ENCODE results near the gene IMMP2L.
"Not testable (repeated sequence)": the region's sequence is repeated elsewhere in the genome, so short reads cannot be mapped to it uniquely, and the experiment has no call there.

IMMP2L gene

DNA sequence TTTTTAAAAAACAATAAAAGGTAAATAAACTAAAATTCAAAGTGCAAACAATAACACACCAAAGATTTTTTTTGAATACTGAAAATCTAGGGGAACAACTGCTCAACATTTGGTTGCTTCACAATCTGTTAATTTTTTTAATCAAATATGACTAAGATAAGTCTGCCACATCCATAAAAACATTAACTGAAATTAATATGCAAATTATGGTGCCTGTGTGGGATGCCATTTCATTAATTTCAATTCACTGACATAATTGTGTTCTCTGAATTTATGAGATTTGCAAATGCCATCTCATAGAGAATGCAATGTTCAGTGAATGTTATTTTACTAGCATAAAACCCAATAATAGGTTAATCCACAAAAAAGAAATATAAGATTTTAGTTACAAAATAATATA is 237.5 kb downstream of the IMMP2L start:
- no peak for DNase-seq

GRCh38 chr7:111324228-111324627 is 238.1 kb downstream of the IMMP2L start:
- DNase-seq, result no peak

- DNase-seq, result not testable (repeated sequence)
Measured at GRCh38 chr7:111323670-111324069, 238.6 kb downstream of the IMMP2L start.

- no peak for DNase-seq
Measured at GRCh38 chr7:111320133-111320532, 242.2 kb downstream of the IMMP2L start.

DNA sequence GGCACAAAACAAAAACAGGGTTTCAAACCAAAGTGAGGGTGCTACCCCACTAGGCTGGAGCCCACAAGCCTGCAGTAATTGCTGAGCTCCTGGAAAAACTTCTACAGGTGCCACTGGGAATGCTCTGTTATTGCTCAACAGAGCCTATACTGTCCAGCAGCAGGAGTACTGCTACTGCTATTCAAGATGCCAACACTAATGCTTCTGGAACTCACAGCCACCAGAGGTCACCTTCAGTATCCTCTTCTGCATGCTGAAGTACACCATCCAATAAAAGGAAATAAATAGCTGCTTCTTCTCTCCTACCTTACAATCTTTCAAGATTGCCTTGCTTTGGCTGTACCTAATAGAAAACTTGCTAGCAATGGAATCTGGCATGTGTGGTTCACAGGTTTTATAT is 249.3 kb downstream of the IMMP2L start:
- no peak for DNase-seq

DNA sequence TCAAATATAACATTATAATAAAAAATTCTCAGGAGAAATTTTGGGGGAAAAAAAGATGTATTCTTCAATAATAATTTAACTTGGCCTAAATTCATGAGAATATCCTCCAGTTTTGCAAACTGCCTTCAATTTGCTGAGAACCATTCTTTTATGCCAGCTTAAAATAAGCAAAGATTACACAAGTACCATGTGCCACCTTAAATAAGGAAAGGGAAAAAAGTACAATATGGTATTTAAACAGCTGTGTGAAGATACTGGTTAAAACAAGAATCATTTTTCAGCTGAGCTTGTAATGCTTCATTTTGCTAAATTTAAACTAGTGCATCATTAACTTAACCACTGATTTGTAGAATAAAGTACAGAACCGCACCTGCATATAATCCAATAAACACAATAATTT is 253.6 kb downstream of the IMMP2L start:
- no peak for DNase-seq

GRCh38 chr7:111301891-111302290 is 260.4 kb downstream of the IMMP2L start:
- DNase-seq, result no peak

DNA sequence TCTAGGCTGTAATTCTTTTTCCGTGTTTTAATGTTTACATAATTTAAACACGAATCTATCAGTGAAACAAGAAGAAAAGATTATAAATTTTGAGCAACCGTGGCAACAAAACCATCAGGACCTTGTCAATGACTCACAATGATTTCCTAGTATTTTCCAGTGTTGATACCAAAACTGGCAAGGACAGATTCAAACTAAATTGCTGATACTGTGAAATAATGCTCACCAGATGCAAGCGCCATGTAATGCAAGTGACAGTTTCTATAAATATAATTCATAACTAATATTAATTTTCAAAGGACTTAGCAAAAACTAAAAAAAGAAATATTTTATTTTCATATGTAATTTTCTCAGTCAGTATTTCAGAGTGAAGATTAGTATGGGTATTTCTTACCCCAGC is 267.8 kb downstream of the IMMP2L start:
- DNase-seq, result no peak

DNA sequence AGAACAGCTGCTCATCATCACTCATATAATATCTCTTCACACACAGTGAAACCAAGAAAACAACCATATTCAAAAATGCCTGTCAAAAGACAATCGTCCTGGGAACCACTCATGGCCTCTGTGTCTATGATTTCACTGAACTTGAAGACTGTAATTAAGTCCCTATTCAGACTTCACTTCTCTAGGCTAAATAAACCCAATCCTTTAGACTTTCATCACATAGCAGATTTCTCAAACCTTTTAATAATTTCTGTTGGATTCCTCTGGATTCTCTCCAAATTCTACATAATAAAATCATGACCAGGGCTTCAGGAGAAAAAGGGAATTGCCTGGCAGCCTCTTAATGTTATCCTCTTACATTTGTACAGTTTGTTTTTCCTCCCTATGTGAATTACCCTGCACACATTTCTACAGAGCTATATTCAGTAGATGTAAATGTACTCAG is 270.2 kb downstream of the IMMP2L start:
- no peak for DNase-seq

DNA sequence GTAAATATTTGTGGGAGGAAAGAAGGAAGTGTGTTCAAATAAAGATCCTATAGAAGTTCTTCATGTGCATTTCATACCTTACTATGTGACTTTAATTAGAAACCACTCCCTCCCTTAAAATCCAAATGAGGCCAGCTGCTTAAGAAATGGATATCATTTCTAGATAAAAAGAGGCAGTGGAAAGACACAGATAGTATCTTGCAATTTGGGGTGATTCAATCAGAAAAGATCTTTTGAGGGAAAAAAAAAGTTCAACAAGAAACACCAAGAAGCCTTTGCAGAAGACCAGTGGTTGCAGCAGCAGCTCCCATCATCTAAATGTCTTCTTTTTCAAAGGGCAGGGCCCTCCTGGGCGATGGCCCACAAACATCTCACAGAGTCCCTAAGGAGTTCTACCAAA is 271.3 kb downstream of the IMMP2L start:
- no peak for DNase-seq

- DNase-seq, result no peak
Measured at GRCh38 chr7:111290419-111290818, 271.9 kb downstream of the IMMP2L start.

GRCh38 chr7:111288441-111288840 is 273.9 kb downstream of the IMMP2L start:
- not testable (repeated sequence) for DNase-seq

GRCh38 chr7:111282626-111283025 is 279.7 kb downstream of the IMMP2L start:
- no peak for DNase-seq

- DNase-seq, result no peak
Measured at GRCh38 chr7:111274857-111275256, 287.4 kb downstream of the IMMP2L start.

- DNase-seq, result no peak
Measured at GRCh38 chr7:111272092-111272491, 290.2 kb downstream of the IMMP2L start.

GRCh38 chr7:111270794-111271193 is 291.5 kb downstream of the IMMP2L start:
- not testable (repeated sequence) for DNase-seq

- no peak for DNase-seq
Measured at GRCh38 chr7:111268941-111269340, 293.4 kb downstream of the IMMP2L start.

DNA sequence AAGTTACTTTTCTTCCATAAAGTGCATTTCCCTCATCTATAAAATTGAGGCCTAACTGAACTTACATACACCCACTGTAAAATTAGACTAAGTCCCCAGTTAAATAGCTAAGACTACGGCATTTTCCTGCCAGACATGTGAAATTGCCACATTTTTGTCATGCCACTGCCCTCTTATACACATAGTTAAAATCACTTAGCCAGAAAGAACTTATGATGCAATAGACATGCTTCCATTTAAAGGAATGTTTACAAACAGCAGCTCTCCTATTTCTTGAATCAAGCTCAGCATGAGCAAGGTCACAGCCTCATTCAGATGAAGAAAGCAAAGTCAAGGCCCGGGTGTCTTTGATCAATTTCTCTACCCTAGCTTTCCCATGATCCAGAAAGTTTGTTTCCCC is 295.7 kb downstream of the IMMP2L start:
- no peak for DNase-seq

DNA sequence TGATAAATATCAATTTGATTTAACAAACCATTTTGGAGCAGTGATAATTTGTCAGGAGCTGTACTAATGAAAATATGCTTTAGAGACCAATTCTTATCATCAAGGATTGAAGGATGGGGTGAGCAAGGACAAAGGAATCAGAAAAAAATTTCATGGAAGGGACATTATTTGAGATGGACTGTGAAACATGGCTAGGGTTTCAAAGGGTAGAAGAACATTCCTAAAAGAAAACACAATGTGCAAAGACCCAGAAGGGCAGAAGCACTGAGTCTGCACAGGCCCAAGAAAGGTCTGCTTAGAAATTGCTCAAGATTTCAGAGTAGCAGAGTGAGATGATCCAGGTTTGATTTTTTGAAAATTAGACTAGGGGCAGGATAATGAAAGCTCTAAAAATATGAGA is 296.9 kb downstream of the IMMP2L start:
- DNase-seq, result no peak

- DNase-seq, result no peak
Measured at GRCh38 chr7:111264981-111265380, 297.3 kb downstream of the IMMP2L start.

GRCh38 chr7:111264111-111264868 is 298.0 kb downstream of the IMMP2L start:
- DNase-seq, result no peak

GRCh38 chr7:111262293-111263116 is 299.8 kb downstream of the IMMP2L start:
- DNase-seq, result no peak

DNA sequence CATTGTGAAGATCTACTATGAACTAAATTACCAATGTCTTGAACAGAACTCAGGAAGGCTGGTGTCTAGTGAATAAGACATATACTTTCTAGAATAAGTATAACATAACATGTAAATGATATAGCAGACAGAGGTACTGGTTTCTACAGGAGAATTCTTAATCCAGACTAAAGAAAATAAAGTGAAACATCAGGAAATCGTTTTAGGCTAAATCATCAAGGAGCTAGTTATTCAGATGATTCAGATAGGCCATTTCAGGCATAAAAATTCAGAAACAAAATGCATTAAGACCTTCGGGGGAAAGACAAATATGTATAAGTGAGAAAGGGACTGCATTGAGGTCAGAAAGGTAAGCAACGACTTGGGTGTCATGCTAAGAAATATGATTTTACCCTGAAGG is 300.8 kb downstream of the IMMP2L start:
- no peak for DNase-seq

GRCh38 chr7:111259991-111260390 is 302.3 kb downstream of the IMMP2L start:
- DNase-seq, result no peak
